GM12878 (cell line): Measurements from ENCODE around the gene C8G. TPM values are rescaled to one million over a fixed set of nuclear protein-coding genes. Genes with fewer than 3 reads are reported as not detected.

Experiments used
- ATAC-seq: fragments of 200-7000 bp; cut with Tn5 transposase; 3 replicates; pipeline ENCODE4 v1.9.1; 2020; ENCODE audit warnings: mild to moderate bottlenecking, moderate library complexity
- BruUV-seq: library from RNA; stranded (reverse); fragments of 400-500 nt; replicated peaks from 2 replicates; lab custom pipeline; 2021; lab: Mats Ljungman, UMichigan
- CTCF ChIA-PET: fragments of 300-600 bp; sonication (Branson Sonifier 250); formaldehyde crosslinking; extraction: SDS; loops from one replicate; lab custom pipeline; 2021; ENCODE audit warnings: inconsistent platforms; lab: Yijun Ruan, JAX
- POLR2A ChIA-PET: fragments of 350-600 bp; formaldehyde crosslinking; extraction: SDS; loops from one replicate; lab custom pipeline; 2021; ENCODE audit warnings: inconsistent platforms; lab: Charles Lee
- RAD21 ChIA-PET: fragments of 300-600 bp; sonication (Branson Sonifier 250); formaldehyde crosslinking; loops from one replicate; lab custom pipeline; 2023; ENCODE audit warnings: antibody characterized with exemption; ENCODE audit not compliant: unreplicated experiment; lab: Charles Lee
- SMC1A ChIA-PET: fragments of 300-600 bp; sonication (Branson Sonifier 250); formaldehyde crosslinking; loops from one replicate; lab custom pipeline; 2023; ENCODE audit not compliant: unreplicated experiment, uncharacterized antibody; lab: Charles Lee
- DNase-seq: peaks from one replicate; pipeline ENCODE4 v3.0.0-alpha.2; 2011; ENCODE audit warnings: low read depth, low spot score
- FAIRE-seq: peaks from 3 replicates; lab custom pipeline; 2011; peaks lifted over from hg19 to GRCh38; lab: Jason Lieb, UNC
- H2AFZ ChIP-seq: 2 replicates; pipeline ENCODE4 v1.6.0; 2011; ENCODE audit warnings: low read depth, low read length, control low read depth; ENCODE audit not compliant: control insufficient read depth
- H3K27ac ChIP-seq: 2 replicates; pipeline ENCODE4 v1.5.1; 2011; ENCODE audit warnings: control low read depth; ENCODE audit not compliant: control insufficient read depth, insufficient read depth
- H3K27me3 ChIP-seq, 2 experiments: replicated peaks in 1 of 2; 2 replicates each; pipeline versions ENCODE4 v1.6.0 to v1.6.1; 2011; ENCODE audit warnings: low read length in 1 of 2; ENCODE audit not compliant: control insufficient read depth in 2 of 2, insufficient read depth in 2 of 2
- H3K36me3 ChIP-seq, 2 experiments: 2 replicates each; pipeline ENCODE4 v1.5.1; 2011; ENCODE audit warnings: low read length in 1 of 2; ENCODE audit not compliant: control insufficient read depth in 2 of 2, insufficient read depth in 2 of 2
- H3K4me1 ChIP-seq: 2 replicates; pipeline ENCODE4 v1.6.1; 2011; ENCODE audit warnings: mild to moderate bottlenecking, low read length, moderate library complexity, mixed read lengths; ENCODE audit not compliant: control insufficient read depth, insufficient read depth
- H3K4me2 ChIP-seq: 2 replicates; pipeline ENCODE4 v1.6.0; 2011; ENCODE audit warnings: control low read depth; ENCODE audit not compliant: control insufficient read depth, insufficient read depth
- H3K4me3 ChIP-seq: fragments of 200-600 bp; sonication (generic); 2 replicates; pipeline ENCODE4 v1.5.1; 2016
- H3K79me2 ChIP-seq: 2 replicates; pipeline ENCODE4 v1.6.0; 2011; ENCODE audit warnings: low read length; ENCODE audit not compliant: control insufficient read depth, insufficient read depth
- H3K9ac ChIP-seq: 2 replicates; pipeline ENCODE4 v1.8.0; 2011; ENCODE audit warnings: low read length, control low read depth, mixed read lengths; ENCODE audit not compliant: control insufficient read depth, insufficient read depth
- H3K9me3 ChIP-seq: replicated peaks from 3 replicates; pipeline ENCODE4 v1.5.1; 2011; ENCODE audit warnings: mild to moderate bottlenecking, low read length; ENCODE audit not compliant: control insufficient read depth, insufficient read depth
- H4K20me1 ChIP-seq: 2 replicates; pipeline ENCODE4 v1.6.0; 2011; ENCODE audit not compliant: control insufficient read depth, insufficient read depth
- CBX5 ChIP-seq: sonication (generic); IDR thresholded peaks from 2 replicates; pipeline ENCODE4 v1.6.1; 2016; ENCODE audit warnings: low read depth, moderate library complexity, mild to moderate bottlenecking, inconsistent platforms
- EED ChIP-seq: sonication (generic); IDR thresholded peaks from 2 replicates; pipeline ENCODE4 v1.6.1; 2016; ENCODE audit warnings: antibody characterized with exemption, low read depth
- LARP7 ChIP-seq: fragments of 450-650 bp; IDR thresholded peaks from 2 replicates; pipeline ENCODE4 v1.6.1; 2017; ENCODE audit warnings: mild to moderate bottlenecking
- MTA3 ChIP-seq: IDR thresholded peaks from 2 replicates; pipeline ENCODE4 v1.6.1; 2012; ENCODE audit warnings: low read length, inconsistent platforms, borderline replicate concordance
- NFXL1 ChIP-seq: fragments of 450-650 bp; IDR thresholded peaks from 2 replicates; pipeline ENCODE4 v1.6.1; 2017; ENCODE audit warnings: antibody characterized with exemption, mild to moderate bottlenecking, borderline replicate concordance
- RBBP5 ChIP-seq: fragments of 200-600 bp; sonication (generic); conservative IDR thresholded peaks from 2 replicates; pipeline ENCODE4 v1.6.1; 2016
- SRF ChIP-seq, 2 experiments: IDR thresholded peaks; 2 replicates each; pipeline ENCODE4 v1.6.1; 2011; ENCODE audit warnings: low read depth in 2 of 2, low read length in 2 of 2, mild to moderate bottlenecking in 1 of 2, moderate library complexity in 1 of 2
- ZNF274 ChIP-seq: IDR thresholded peaks from one replicate; pipeline ENCODE4 v1.8.0; 2011; ENCODE audit not compliant: insufficient read length, insufficient read depth
- WGBS: methylation state at CpG from one replicate; pipeline ENCODE4 v1.1.6; 2016; ENCODE audit warnings: low lambda C conversion rate; ENCODE audit not compliant: insufficient replicate concordance, insufficient coverage; ENCODE audit errors: missing lambda C conversion rate; 5-methylcytosine and 5-hydroxymethylcytosine counted together
- in situ Hi-C: fragments of 300-500 bp; cut with MboI; formaldehyde crosslinking; loops from 9 replicates; pipeline ENCODE4 v1.14.3; 2018; ENCODE audit warnings: mixed read lengths
- intact Hi-C: fragments of 100-400 bp; cut with micrococcal nuclease; formaldehyde crosslinking; loops from one replicate; pipeline ENCODE4 v1.14.2; 2022; ENCODE audit not compliant: unreplicated experiment
- polyA plus RNA-seq, 11 experiments: library from polyadenylated mRNA; depleted of rRNA in 4 of 11; unstranded in 6 of 11; stranded (reverse) in 5 of 11; fragments of >200 nt; fragmentation: Nextera tagmentation in 4 of 11; fragmentation: Illumina TruSeq in 1 of 11; extraction: Ambion mirVana in 4 of 11; extraction: Trizol in 1 of 11; gene quantifications; 1 replicate in 1 of 11; 2 replicates in 10 of 11; pipeline versions ENCODE4 v1.2.1 to v1.2.3, GENCODE V29; 2011 to 2016; ENCODE audit warnings: inconsistent platforms in 2 of 11, missing spikeins in 2 of 11, low read depth in 1 of 11
- total RNA-seq, 4 experiments: library from RNA; depleted of rRNA in 3 of 4; stranded (reverse); fragments of >200 nt in 3 of 4; fragmentation: Illumina TruSeq in 1 of 4; extraction: Trizol in 1 of 4; gene quantifications; 2 replicates each; pipeline versions ENCODE4 v1.2.1 to v1.2.3, GENCODE V29; 2013 to 2021
- TF ChIP-seq, protein P1 (sequence below): IDR thresholded peaks from 2 replicates; pipeline ENCODE4 v1.6.1; 2012; ENCODE audit warnings: low read depth, low read length, improper control_type of control experiment
- TF ChIP-seq, protein P2 (sequence below): IDR thresholded peaks from 2 replicates; pipeline ENCODE4 v1.6.1; 2011; ENCODE audit warnings: borderline replicate concordance, low read depth, mild to moderate bottlenecking, moderate library complexity, mixed read lengths, low read length; ENCODE audit not compliant: insufficient read depth; ENCODE audit errors: extremely low read length
- TF ChIP-seq, protein P3 (sequence below): fragments of 450-650 bp; IDR thresholded peaks from 2 replicates; pipeline ENCODE4 v1.6.1; 2014; ENCODE audit warnings: mild to moderate bottlenecking
- TF ChIP-seq, protein P4 (sequence below): IDR thresholded peaks from 2 replicates; pipeline ENCODE4 v1.6.1; 2012; ENCODE audit warnings: mild to moderate bottlenecking, low read depth, low read length
- TF ChIP-seq, protein P5 (sequence below): fragments of 450-650 bp; formaldehyde crosslinking; IDR thresholded peaks from 2 replicates; pipeline ENCODE4 v1.5.0; 2022; ENCODE audit warnings: mild to moderate bottlenecking, missing genetic modification characterization

C8G gene
- total and polyA plus RNA-seq, 10 of the 15 experiments (the other 5 are each of a cell fraction or from before 2014, with no cell fraction given), result 0.26 to 0.69 (median 0.50) TPM; not detected in 7

DNA sequence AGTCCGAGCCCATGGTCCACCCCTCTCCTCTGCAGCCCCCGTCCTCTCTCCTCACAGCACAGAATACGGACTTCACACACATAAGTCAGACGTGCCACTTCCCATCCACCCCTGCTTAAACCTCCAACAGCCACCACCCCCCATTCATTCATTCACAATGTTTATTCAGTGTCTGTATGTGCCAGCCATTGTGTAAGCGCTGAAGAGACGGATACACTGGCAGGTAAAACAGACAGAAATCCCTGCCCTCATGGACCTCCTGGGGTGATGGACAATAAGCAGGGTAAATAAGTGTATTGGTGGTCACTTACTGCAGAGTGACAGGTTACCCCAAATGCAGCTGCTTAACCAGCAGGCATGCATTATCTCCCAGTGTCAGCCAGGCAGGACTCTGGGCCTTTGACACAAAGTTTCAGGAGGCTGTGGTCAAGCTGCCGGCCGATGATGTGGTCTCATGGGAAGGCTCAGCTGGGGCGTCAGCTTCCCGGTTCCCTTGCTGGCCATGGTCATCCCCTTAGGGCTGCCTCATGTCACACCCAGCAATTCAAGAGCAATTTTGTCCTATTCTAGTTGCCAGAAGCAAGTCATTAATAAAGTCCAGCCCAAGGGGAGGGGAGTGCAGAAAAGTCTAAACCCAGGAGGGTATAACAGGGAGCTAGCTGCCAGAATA lies 45.3 kb downstream of the C8G start:
- Histone ChIP-seq H4K20me1 (no peaks in the 10 kb centered on the region), H3K79me2 (no peaks in the 10 kb centered on the region; the same call in 1 of the 2 replicates), H3K27me3 (peaks cover 0 to 5% of the 10 kb centered on the region in 2 experiments), H3K4me3 (no peak overlapping the region), H3K9ac (no peak overlapping the region), H3K36me3 (no peaks in the 10 kb centered on the region), H3K9me3 (no peaks in the 10 kb centered on the region; the same call in 2 of the 3 replicates), H3K4me1 (peaks cover 8% of the 10 kb centered on the region), H2AFZ (no peak overlapping the region), H3K27ac (no peak overlapping the region), H3K4me2 (no peak overlapping the region)
- in situ Hi-C loops, result no loop called here
- TF ChIP-seq CBX5 (no peak), MTA3 (no peak), NFXL1 (no peak), SRF (IDR thresholded peaks at IDR 0.05; ENCODE audit: low read depth in 2 of 2, low read length in 2 of 2) (no peak), RBBP5 (no peak), EED (no peak), LARP7 (no peak), ZNF274 (no peak)
- TF ChIP-seq, protein P1, sequence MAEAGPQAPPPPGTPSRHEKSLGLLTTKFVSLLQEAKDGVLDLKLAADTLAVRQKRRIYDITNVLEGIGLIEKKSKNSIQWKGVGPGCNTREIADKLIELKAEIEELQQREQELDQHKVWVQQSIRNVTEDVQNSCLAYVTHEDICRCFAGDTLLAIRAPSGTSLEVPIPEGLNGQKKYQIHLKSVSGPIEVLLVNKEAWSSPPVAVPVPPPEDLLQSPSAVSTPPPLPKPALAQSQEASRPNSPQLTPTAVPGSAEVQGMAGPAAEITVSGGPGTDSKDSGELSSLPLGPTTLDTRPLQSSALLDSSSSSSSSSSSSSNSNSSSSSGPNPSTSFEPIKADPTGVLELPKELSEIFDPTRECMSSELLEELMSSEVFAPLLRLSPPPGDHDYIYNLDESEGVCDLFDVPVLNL, result no peak
- TF ChIP-seq, protein P2, sequence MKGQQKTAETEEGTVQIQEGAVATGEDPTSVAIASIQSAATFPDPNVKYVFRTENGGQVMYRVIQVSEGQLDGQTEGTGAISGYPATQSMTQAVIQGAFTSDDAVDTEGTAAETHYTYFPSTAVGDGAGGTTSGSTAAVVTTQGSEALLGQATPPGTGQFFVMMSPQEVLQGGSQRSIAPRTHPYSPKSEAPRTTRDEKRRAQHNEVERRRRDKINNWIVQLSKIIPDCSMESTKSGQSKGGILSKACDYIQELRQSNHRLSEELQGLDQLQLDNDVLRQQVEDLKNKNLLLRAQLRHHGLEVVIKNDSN, result no peak
- TF ChIP-seq, protein P3, sequence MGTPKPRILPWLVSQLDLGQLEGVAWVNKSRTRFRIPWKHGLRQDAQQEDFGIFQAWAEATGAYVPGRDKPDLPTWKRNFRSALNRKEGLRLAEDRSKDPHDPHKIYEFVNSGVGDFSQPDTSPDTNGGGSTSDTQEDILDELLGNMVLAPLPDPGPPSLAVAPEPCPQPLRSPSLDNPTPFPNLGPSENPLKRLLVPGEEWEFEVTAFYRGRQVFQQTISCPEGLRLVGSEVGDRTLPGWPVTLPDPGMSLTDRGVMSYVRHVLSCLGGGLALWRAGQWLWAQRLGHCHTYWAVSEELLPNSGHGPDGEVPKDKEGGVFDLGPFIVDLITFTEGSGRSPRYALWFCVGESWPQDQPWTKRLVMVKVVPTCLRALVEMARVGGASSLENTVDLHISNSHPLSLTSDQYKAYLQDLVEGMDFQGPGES, result no peak
- TF ChIP-seq, protein P4, sequence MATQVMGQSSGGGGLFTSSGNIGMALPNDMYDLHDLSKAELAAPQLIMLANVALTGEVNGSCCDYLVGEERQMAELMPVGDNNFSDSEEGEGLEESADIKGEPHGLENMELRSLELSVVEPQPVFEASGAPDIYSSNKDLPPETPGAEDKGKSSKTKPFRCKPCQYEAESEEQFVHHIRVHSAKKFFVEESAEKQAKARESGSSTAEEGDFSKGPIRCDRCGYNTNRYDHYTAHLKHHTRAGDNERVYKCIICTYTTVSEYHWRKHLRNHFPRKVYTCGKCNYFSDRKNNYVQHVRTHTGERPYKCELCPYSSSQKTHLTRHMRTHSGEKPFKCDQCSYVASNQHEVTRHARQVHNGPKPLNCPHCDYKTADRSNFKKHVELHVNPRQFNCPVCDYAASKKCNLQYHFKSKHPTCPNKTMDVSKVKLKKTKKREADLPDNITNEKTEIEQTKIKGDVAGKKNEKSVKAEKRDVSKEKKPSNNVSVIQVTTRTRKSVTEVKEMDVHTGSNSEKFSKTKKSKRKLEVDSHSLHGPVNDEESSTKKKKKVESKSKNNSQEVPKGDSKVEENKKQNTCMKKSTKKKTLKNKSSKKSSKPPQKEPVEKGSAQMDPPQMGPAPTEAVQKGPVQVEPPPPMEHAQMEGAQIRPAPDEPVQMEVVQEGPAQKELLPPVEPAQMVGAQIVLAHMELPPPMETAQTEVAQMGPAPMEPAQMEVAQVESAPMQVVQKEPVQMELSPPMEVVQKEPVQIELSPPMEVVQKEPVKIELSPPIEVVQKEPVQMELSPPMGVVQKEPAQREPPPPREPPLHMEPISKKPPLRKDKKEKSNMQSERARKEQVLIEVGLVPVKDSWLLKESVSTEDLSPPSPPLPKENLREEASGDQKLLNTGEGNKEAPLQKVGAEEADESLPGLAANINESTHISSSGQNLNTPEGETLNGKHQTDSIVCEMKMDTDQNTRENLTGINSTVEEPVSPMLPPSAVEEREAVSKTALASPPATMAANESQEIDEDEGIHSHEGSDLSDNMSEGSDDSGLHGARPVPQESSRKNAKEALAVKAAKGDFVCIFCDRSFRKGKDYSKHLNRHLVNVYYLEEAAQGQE, result no peak
- TF ChIP-seq, protein P5, sequence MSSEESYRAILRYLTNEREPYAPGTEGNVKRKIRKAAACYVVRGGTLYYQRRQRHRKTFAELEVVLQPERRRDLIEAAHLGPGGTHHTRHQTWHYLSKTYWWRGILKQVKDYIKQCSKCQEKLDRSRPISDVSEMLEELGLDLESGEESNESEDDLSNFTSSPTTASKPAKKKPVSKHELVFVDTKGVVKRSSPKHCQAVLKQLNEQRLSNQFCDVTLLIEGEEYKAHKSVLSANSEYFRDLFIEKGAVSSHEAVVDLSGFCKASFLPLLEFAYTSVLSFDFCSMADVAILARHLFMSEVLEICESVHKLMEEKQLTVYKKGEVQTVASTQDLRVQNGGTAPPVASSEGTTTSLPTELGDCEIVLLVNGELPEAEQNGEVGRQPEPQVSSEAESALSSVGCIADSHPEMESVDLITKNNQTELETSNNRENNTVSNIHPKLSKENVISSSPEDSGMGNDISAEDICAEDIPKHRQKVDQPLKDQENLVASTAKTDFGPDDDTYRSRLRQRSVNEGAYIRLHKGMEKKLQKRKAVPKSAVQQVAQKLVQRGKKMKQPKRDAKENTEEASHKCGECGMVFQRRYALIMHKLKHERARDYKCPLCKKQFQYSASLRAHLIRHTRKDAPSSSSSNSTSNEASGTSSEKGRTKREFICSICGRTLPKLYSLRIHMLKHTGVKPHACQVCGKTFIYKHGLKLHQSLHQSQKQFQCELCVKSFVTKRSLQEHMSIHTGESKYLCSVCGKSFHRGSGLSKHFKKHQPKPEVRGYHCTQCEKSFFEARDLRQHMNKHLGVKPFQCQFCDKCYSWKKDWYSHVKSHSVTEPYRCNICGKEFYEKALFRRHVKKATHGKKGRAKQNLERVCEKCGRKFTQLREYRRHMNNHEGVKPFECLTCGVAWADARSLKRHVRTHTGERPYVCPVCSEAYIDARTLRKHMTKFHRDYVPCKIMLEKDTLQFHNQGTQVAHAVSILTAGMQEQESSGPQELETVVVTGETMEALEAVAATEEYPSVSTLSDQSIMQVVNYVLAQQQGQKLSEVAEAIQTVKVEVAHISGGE (CRISPR knock-in tag), result no peak
- ChIA-PET SMC1A (no interaction called here), CTCF (interaction anchor here (3.3 kb wide), 1 partner anchor 39 kb away, joined by 17 read pairs; no protein-coding TSS in a partner anchor), POLR2A (no interaction called here), RAD21 (no interaction called here)
- FAIRE-seq (no peak), ATAC-seq (no peak), DNase-seq (no peak)
- no TSS peak for BruUV-seq
- 43% methylated on average over 10 of the region's 10 CpGs for WGBS
- intact Hi-C loops, result no loop called here
